Large intestine (tissue), 3 donors: ENCODE results near the gene DTHD1. TPM values are rescaled to one million over a fixed set of nuclear protein-coding genes. Genes with fewer than 3 reads are reported as not detected.

Experiments used
- DNase-seq, 2 donors: peaks; one replicate each; pipeline versions ENCODE4 v3.0.0 to v3.0.0-alpha.2; 2013
- H3K27ac ChIP-seq: one replicate; pipeline ENCODE4 v1.5.1; 2013; ENCODE audit warnings: low read length
- H3K27me3 ChIP-seq: 2 replicates; pipeline ENCODE4 v1.6.1; 2013; ENCODE audit warnings: low read length; ENCODE audit not compliant: control insufficient read depth, insufficient read depth
- H3K36me3 ChIP-seq: 2 replicates; pipeline ENCODE4 v1.6.1; 2013; ENCODE audit warnings: low read length; ENCODE audit not compliant: control insufficient read depth, insufficient read depth
- H3K4me1 ChIP-seq: one replicate; pipeline ENCODE4 v1.6.1; 2013; ENCODE audit warnings: low read length; ENCODE audit not compliant: control insufficient read depth, insufficient read depth
- H3K4me3 ChIP-seq: one replicate; pipeline ENCODE4 v1.5.1; 2013; ENCODE audit warnings: low read length
- H3K9me3 ChIP-seq: one replicate; pipeline ENCODE4 v1.6.1; 2013; ENCODE audit warnings: mild to moderate bottlenecking, low read depth, low read length, moderate library complexity; ENCODE audit not compliant: control insufficient read depth
- WGBS: methylation state at CpG from one replicate; pipeline ENCODE4 v1.1.5; 2013; ENCODE audit warnings: low lambda C conversion rate; ENCODE audit not compliant: insufficient coverage; 5-methylcytosine and 5-hydroxymethylcytosine counted together
- polyA plus RNA-seq: library from polyadenylated mRNA; unstranded; fragments of 120-200 nt; gene quantifications from one replicate; pipeline ENCODE4 v1.2.1, GENCODE V29; 2013

The DTHD1 gene
- polyA plus RNA-seq, 1 donor, result 0.16 TPM

DNA sequence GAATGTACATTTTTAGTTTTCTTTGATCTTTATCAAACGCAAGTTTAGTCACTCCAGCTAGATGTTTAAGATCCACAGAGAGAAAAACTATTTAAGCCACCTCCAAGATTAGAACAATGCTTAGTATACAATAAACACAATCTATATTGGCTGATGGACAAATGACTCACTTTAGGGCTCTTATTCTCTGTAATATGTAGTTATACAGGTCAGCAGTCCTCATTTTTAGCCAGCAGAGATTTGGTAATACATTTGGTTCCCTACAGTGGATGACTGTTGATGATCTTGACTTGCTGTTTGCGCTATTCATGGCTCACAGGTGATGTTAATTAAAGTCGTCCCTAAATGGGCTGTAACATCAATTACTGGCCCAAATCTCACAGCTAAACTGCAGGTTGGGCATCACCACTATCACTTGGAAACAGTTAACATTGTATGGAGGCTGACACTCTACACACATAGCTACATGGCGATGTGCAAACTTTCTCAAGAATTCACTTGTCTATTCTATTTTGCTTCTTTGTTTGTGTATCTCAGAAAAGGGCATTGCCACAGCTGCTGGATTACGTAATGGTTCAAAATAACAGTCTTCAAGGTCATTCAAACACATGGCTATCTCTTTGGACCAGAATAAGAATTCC is 11.8 kb upstream of the DTHD1 start:
- 100% methylated on average over 1 of the region's 5 CpGs for WGBS
- H3K27me3 ChIP-seq, result no peaks in the 10 kb centered on the region

DNA sequence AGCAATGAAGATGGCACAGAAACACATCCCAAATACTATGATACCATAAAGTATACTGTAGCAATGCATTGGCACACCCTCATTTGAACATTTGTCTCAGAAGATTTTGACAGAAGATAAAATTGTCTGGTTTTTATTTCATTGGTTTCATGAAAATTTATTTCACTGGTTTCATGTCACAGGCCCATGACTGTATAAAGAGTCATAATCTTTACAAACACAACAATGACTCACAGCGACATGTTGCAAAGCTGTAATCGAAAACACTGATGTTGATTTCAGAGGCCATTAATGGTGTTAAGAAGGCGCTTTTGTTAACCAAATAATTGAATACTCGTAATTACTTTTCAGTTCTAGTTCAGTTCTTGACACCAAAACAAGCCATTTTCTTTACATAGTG is 8.1 kb upstream of the DTHD1 start:
- WGBS, result no CpG with 5 or more reads among the region's 4 CpGs
- Histone ChIP-seq H3K27me3 (no peaks in the 10 kb centered on the region), H3K4me3 (no peak overlapping the region), H3K4me1 (no peaks in the 10 kb centered on the region), H3K9me3 (no peaks in the 10 kb centered on the region), H3K36me3 (no peaks in the 10 kb centered on the region), H3K27ac (no peak overlapping the region)
- DNase-seq, result no peak

More for the DNA sequence above, 11.8 kb upstream of the DTHD1 start:
- Histone ChIP-seq H3K36me3 (no peaks in the 10 kb centered on the region), H3K9me3 (no peaks in the 10 kb centered on the region), H3K27ac (no peak overlapping the region), H3K4me1 (no peaks in the 10 kb centered on the region), H3K4me3 (no peak overlapping the region)
- DNase-seq, result no peak

DNA sequence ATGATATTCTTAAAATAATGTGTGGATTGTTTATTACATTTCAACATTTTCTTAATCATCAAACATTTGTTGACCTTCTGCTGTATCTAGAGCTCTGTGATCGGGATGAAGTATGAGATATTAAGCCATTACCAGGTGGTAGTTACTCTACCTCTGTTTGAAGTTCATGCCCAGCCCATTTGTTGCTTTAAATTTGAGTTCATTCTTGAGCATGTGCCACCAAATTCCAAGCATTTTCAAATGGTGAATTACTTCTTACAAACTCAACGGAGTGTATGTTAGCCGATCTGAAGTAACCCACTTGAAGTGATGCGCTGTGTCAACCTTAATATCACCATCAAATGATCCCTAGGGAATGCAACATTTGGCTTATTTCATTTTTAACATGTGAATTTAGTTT is 7.3 kb upstream of the DTHD1 start:
- no peaks in the 10 kb centered on the region for H3K36me3 ChIP-seq
- no peaks in the 10 kb centered on the region for H3K9me3 ChIP-seq
- no peaks in the 10 kb centered on the region for H3K27me3 ChIP-seq
- DNase-seq, result no peak
- no peak overlapping the region for H3K27ac ChIP-seq
- no peak overlapping the region for H3K4me3 ChIP-seq
- no peaks in the 10 kb centered on the region for H3K4me1 ChIP-seq
- 83% methylated on average over 1 of the region's 4 CpGs for WGBS

DNA sequence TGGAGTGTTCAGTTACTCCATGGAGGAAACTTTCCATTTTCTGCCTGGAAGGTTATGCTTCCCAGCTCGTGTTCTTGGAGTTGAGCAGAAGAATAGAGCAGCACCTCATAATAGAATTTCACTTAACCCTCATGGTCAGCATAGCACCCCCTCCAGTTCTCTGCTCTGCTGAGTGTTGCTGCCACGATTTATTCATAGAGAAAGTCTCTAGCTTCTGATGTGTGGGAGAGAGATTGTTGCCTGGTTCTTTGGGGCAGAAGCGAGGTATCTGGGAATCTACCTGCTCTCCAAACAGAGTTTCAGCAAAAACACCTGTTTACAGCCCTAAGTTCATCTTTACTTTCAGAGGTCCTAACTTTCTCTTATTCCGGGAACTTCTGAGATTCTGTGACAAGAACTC is 3.9 kb upstream of the DTHD1 start:
- Histone ChIP-seq H3K9me3 (no peaks in the 10 kb centered on the region), H3K27me3 (no peaks in the 10 kb centered on the region), H3K36me3 (no peaks in the 10 kb centered on the region), H3K4me1 (no peaks in the 10 kb centered on the region), H3K4me3 (no peak overlapping the region), H3K27ac (no peak overlapping the region)
- WGBS, result 80% methylated on average over 1 of the region's 4 CpGs
- DNase-seq, result no peak

DNA sequence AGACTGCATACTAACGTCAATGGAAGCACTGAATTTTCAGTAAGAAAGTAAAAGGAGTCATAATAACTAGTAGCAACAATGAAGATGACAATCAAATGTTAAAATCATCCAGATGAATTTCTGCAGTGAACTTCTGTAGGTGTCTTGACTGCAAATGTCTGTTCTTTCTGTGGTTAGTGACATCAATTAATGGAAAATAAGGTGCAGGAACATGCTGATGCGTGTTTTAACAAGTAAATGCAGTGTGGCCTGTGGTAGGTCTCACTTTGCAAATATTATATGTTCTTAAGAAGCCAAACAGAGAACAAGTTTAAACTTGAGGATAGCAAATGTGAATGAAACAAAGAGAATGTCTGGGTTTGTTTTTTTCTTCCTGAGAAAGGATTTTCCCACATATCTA is 2.6 kb upstream of the DTHD1 start:
- H3K27me3 ChIP-seq, result no peaks in the 10 kb centered on the region
- no peak overlapping the region for H3K4me3 ChIP-seq
- no peaks in the 10 kb centered on the region for H3K9me3 ChIP-seq
- no peaks in the 10 kb centered on the region for H3K36me3 ChIP-seq
- H3K4me1 ChIP-seq, result no peaks in the 10 kb centered on the region
- WGBS, result 100% methylated on average over 1 of the region's 2 CpGs
- DNase-seq, result no peak
- no peak overlapping the region for H3K27ac ChIP-seq

DNA sequence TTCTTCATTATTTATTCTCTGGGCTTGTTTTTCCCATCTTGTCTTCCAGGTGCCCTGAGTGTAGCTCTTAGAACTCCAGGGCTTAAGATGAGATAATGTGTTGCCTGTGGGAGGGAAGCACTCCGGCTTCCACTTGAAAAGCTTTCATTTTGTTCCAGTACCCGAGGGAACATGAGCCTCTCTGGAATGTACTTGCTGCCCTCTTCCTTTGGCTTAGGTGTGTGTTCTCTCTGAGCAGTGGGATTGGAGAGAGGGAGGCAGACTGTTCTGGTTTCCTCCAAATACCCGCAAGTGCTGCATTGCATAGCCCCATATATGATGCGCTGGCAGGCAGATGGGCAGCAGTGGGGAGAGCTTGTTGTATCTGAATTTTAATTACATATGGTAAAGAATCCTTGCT is 861 bp upstream of the DTHD1 start:
- Histone ChIP-seq H3K9me3 (no peaks in the 10 kb centered on the region), H3K27ac (no peak overlapping the region), H3K4me1 (no peaks in the 10 kb centered on the region), H3K27me3 (no peaks in the 10 kb centered on the region), H3K36me3 (no peaks in the 10 kb centered on the region), H3K4me3 (no peak overlapping the region)
- 90% methylated on average over 2 of the region's 4 CpGs for WGBS
- DNase-seq, result no peak

DNA sequence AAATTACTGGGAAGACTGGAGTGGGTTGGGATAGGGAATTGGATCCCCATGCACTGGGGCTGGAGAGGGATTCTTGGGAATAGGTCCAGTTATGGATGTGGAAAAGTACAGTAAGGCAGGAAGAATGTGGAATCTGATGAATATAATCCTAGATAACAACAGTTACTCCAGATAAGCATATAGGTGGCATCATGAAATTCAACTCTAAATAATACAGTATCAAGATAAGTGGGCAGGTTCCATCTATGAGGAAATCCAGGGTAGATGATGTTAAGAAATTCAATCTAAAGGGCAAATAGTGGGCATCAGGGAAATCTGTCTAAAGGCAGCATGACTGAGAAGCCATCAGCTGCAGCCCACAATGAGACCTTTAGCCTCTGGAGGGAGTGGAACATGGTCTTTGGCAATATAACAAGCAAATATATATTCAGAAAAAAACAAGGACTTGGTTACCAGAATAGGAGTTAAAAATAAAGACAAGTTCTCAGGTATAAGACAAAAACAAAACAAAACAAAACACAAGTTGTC is 1.2 kb downstream of the DTHD1 start:
- no peaks in the 10 kb centered on the region for H3K36me3 ChIP-seq
- no peak overlapping the region for H3K27ac ChIP-seq

DNA sequence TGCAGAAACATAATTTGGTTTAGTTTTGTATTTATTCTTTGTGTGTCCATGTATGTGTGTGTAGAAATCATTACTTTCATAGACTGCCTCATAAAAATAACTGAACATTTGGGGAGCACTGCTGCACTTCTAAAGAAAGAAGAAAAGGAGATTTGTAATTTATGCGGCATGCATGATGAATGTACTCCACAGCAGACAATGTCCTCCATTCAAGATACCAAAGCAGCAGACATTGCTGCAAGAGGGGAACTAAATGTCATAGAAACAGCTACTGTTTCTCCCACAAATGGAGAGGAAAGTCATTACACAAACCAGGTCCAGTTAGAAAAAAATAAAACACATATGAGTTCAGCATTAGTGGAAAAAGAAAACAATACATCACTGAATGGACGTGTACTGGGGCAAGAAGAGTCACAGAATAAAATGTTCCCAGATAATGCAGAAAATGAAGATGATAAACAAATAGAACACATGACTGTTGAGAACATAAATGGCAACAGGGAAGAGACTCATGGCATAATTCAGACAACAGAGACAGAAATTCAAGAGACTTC is 2.6 kb downstream of the DTHD1 start:
- no peak overlapping the region for H3K27ac ChIP-seq
- no peak overlapping the region for H3K4me3 ChIP-seq
- H3K4me1 ChIP-seq, result no peaks in the 10 kb centered on the region
- DNase-seq, result no peak
- H3K27me3 ChIP-seq, result no peaks in the 10 kb centered on the region
- no peaks in the 10 kb centered on the region for H3K36me3 ChIP-seq
- WGBS, result 100% methylated on average over 1 of the region's 2 CpGs
- H3K9me3 ChIP-seq, result no peaks in the 10 kb centered on the region

More for the DNA sequence above, 1.2 kb downstream of the DTHD1 start:
- Histone ChIP-seq H3K9me3 (no peaks in the 10 kb centered on the region), H3K4me1 (no peaks in the 10 kb centered on the region), H3K27me3 (no peaks in the 10 kb centered on the region), H3K4me3 (no peak overlapping the region)
- no peak for DNase-seq

DNA sequence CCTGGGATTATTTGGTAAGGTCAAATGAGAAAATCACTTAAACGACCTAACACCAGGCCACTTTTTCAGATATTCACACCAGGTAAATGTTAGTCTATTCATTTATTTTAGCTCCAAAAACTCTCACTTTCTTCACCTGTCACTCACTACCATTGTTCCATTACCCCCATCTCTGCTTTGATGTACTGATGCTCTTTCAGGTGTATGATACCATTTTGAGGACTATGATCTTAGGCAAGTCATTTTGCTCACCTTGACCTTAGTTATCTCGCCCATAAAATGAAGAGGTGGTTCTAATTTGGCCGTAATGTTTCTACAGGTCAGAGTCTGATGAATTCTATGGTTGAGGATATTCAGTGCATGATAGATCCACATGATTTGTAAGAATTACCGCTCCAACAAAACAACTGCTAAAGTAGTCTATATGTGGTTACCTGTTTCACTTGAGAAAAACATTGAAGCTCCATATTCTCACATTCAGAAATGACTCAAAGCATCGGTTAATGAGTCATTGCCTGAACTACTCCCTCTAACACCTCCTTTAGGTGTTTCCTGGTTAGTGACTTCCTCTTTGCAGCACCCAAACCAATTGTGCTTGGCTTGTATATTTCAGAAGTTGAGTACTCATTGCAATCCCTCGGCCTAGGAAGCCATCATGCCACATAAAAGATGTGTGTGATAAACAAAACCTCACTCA is 4.5 kb downstream of the DTHD1 start:
- Histone ChIP-seq H3K27me3 (no peaks in the 10 kb centered on the region), H3K4me1 (peaks cover 3% of the 10 kb centered on the region), H3K36me3 (no peaks in the 10 kb centered on the region), H3K4me3 (no peak overlapping the region), H3K9me3 (no peaks in the 10 kb centered on the region), H3K27ac (no peak overlapping the region)
- DNase-seq, result peak; percentile 9 to 12
- 92% methylated on average over 2 of the region's 6 CpGs for WGBS

DNA sequence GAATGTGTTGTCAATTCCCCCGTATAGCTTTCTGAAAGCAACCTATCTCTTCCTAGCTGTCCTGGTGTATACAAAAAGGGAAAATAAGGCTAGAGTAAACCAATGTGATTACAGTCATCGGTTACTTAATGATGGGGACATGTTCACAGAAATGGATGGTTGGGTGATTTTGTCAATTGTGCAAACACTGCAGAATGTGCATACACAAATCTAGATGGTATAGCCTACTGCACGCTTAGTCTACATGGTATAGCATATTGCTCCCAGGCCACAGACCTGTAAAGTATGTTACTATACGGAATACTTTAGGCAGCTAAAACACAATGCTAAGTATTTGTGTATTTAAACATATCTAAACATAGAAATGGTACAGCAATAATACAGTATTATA is 5.1 kb downstream of the DTHD1 start:
- H3K4me3 ChIP-seq, result no peak overlapping the region
- no peak for DNase-seq
- 80% methylated on average over 1 of the region's 4 CpGs for WGBS
- H3K9me3 ChIP-seq, result no peaks in the 10 kb centered on the region
- H3K27me3 ChIP-seq, result no peaks in the 10 kb centered on the region
- H3K4me1 ChIP-seq, result peaks cover 3% of the 10 kb centered on the region
- no peak overlapping the region for H3K27ac ChIP-seq
- H3K36me3 ChIP-seq, result no peaks in the 10 kb centered on the region
